Prostate gland (tissue), 2 donors: Measurements from ENCODE around the gene IMPG1. TPM values are rescaled to one million over a fixed set of nuclear protein-coding genes. Genes with fewer than 3 reads are reported as not detected.

Source experiments
- DNase-seq: peaks from one replicate; pipeline ENCODE4 v3.0.0-alpha.2; 2019; ENCODE audit warnings: low spot score
- H3K27ac ChIP-seq, 2 donors: fragments of 200-600 bp; sonication (generic); 2 replicates each; pipeline ENCODE4 v1.5.1; 2017 to 2019
- H3K27me3 ChIP-seq: fragments of 200-600 bp; sonication (generic); replicated peaks from 2 replicates; pipeline ENCODE4 v1.5.1; 2019; ENCODE audit not compliant: insufficient read depth
- H3K36me3 ChIP-seq, 2 donors: fragments of 200-600 bp; sonication (generic); 1 replicate in 1 of 2; 2 replicates in 1 of 2; pipeline versions ENCODE4 v1.5.1 to v1.8.1; 2017 to 2019
- H3K4me1 ChIP-seq: fragments of 200-600 bp; sonication (generic); replicated peaks from 2 replicates; pipeline ENCODE4 v1.5.1; 2019
- H3K4me3 ChIP-seq, 2 donors: fragments of 200-600 bp; sonication (generic); 2 replicates each; pipeline ENCODE4 v1.5.1; 2017 to 2019
- H3K9me3 ChIP-seq: fragments of 200-600 bp; sonication (generic); 2 replicates; pipeline ENCODE4 v1.5.1; 2017
- POLR2A ChIP-seq: fragments of 450-650 bp; IDR thresholded peaks from one replicate; pipeline ENCODE4 v1.6.1; 2016; ENCODE audit warnings: antibody characterized with exemption, mild to moderate bottlenecking
- POLR2AphosphoS5 ChIP-seq: sonication (generic); formaldehyde crosslinking; IDR thresholded peaks from one replicate; pipeline ENCODE4 v1.6.1; 2017; ENCODE audit warnings: antibody characterized with exemption
- WGBS: methylation state at CpG from one replicate; pipeline ENCODE4 v1.1.5; 2018; 5-methylcytosine and 5-hydroxymethylcytosine counted together
- intact Hi-C: fragments of 100-400 bp; cut with DNase I; formaldehyde crosslinking; loops from one replicate; pipeline ENCODE4 v1.14.2; 2022
- total RNA-seq, 2 donors: library from RNA; depleted of rRNA; stranded (reverse); fragments of >200 nt; gene quantifications; one replicate each; pipeline ENCODE4 v1.1.0, GENCODE V29; 2016
- TF ChIP-seq, protein P1 (sequence below), 4 experiments: fragments of 200-600 bp in 2 of 4; fragments of 450-650 bp in 2 of 4; sonication (generic) in 2 of 4; IDR thresholded peaks; 1 replicate in 3 of 4; 2 replicates in 1 of 4; pipeline ENCODE4 v1.5.1; 2016 to 2019; ENCODE audit warnings: antibody characterized with exemption in 4 of 4, mild to moderate bottlenecking in 2 of 4, moderate library complexity in 2 of 4

Gene IMPG1
- total RNA-seq, 2 donors from 2014 or later: not detected

- DNase-seq: no peak
- no peaks in the 10 kb centered on the region for H3K27me3 ChIP-seq
- WGBS: 52% methylated on average over 2 of the region's 2 CpGs
- no peaks in the 10 kb centered on the region for H3K4me1 ChIP-seq
- intact Hi-C loops: no loop called here
- TF ChIP-seq, protein P1, sequence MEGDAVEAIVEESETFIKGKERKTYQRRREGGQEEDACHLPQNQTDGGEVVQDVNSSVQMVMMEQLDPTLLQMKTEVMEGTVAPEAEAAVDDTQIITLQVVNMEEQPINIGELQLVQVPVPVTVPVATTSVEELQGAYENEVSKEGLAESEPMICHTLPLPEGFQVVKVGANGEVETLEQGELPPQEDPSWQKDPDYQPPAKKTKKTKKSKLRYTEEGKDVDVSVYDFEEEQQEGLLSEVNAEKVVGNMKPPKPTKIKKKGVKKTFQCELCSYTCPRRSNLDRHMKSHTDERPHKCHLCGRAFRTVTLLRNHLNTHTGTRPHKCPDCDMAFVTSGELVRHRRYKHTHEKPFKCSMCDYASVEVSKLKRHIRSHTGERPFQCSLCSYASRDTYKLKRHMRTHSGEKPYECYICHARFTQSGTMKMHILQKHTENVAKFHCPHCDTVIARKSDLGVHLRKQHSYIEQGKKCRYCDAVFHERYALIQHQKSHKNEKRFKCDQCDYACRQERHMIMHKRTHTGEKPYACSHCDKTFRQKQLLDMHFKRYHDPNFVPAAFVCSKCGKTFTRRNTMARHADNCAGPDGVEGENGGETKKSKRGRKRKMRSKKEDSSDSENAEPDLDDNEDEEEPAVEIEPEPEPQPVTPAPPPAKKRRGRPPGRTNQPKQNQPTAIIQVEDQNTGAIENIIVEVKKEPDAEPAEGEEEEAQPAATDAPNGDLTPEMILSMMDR (IDR thresholded peaks at IDR 0.05): no peak
- TF ChIP-seq POLR2A: no peak
- no peak for TF ChIP-seq POLR2AphosphoS5
- no peaks in the 10 kb centered on the region for H3K9me3 ChIP-seq
- H3K36me3 ChIP-seq: no peaks in the 10 kb centered on the region
- no peak overlapping the region for H3K4me3 ChIP-seq
- no peak overlapping the region for H3K27ac ChIP-seq
Observed at GRCh38 chr6:75991941-75992340, 80.5 kb downstream of the IMPG1 start.

DNA sequence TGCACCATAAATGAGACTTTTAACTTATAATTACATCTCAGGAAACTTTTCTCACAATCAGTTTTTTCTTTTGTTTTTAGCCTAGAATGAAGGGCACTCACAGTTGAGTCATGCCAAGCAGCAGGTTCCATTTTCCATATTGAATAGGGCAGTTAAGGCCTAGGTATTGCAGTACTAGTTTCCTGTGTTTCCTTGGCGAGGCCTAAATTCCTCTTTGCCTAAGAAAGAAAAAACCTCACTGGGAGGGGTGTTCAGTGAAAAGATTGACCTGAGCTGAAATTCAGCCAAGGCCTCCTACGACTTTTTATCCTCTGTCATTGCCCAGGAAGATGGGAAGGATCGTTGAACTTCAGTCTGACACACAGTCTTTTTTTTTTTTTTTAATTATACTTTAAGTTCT is 85.5 kb downstream of the IMPG1 start:
- no peak for TF ChIP-seq POLR2AphosphoS5
- TF ChIP-seq, protein P1 (IDR thresholded peaks at IDR 0.05): no peak
- no peak for TF ChIP-seq POLR2A
- no peaks in the 10 kb centered on the region for H3K4me1 ChIP-seq
- H3K9me3 ChIP-seq: no peaks in the 10 kb centered on the region
- H3K36me3 ChIP-seq: no peaks in the 10 kb centered on the region
- no peak for DNase-seq
- no peak overlapping the region for H3K4me3 ChIP-seq
- H3K27me3 ChIP-seq: no peaks in the 10 kb centered on the region
- WGBS: 67% methylated on average over 3 of the region's 3 CpGs
- intact Hi-C loops: no loop called here
- no peak overlapping the region for H3K27ac ChIP-seq

GRCh38 chr6:75975904-75976303 is 96.6 kb downstream of the IMPG1 start:
- DNase-seq: no peak
- H3K4me3 ChIP-seq: no peak overlapping the region
- H3K27me3 ChIP-seq: no peaks in the 10 kb centered on the region
- intact Hi-C loops: no loop called here
- H3K4me1 ChIP-seq: no peaks in the 10 kb centered on the region
- WGBS: 96% methylated on average over 4 of the region's 4 CpGs
- H3K27ac ChIP-seq: no peak overlapping the region
- no peaks in the 10 kb centered on the region for H3K9me3 ChIP-seq
- TF ChIP-seq, protein P1 (IDR thresholded peaks at IDR 0.05): no peak
- TF ChIP-seq POLR2AphosphoS5 (no peak), POLR2A (no peak)
- no peaks in the 10 kb centered on the region for H3K36me3 ChIP-seq

DNA sequence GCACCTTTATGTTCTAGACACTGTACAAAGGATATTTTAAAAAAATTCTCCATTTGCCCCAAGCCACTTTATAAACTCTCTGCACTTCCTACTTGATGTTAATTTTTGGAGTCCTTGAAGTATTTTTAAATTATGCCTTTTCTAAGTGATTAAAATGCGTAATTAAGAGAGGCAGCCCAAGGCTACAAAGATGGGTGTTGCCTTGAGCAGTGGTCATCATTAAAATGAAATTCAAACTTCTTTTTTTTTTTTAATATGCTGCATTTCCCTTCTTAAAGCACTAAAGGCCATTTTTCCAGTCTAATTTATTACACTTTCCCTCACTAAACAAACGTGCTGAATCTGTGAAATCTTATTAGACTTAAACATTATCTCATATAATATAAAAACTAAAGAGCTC is 102.4 kb downstream of the IMPG1 start:
- TF ChIP-seq POLR2AphosphoS5: no peak
- intact Hi-C loops: no loop called here
- WGBS: 58% methylated on average over 2 of the region's 2 CpGs
- Histone ChIP-seq H3K36me3 (no peaks in the 10 kb centered on the region), H3K9me3 (no peaks in the 10 kb centered on the region), H3K27me3 (no peaks in the 10 kb centered on the region), H3K4me1 (no peaks in the 10 kb centered on the region), H3K27ac (no peak overlapping the region), H3K4me3 (no peak overlapping the region)
- no peak for DNase-seq

DNA sequence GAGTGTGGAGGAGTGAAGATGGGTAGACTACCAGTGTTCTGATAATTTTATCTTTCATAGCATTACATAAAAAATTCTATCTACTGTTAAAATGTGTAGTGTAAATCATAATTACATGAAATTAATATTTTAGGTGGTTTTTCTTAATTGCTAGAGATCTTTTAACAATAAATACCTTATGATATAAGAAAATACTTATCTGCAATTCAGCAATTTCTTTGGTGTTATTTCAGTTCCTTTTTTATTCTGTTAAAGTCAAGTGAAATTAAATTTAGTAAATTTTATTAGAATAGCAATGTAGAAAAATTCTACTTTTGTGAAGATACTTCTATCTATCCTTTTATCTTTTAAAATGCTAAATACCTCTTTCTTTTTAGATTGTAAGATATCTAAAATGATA is 104.3 kb downstream of the IMPG1 start:
- Histone ChIP-seq H3K4me1 (no peaks in the 10 kb centered on the region), H3K27me3 (no peaks in the 10 kb centered on the region), H3K27ac (no peak overlapping the region), H3K36me3 (no peaks in the 10 kb centered on the region), H3K9me3 (no peaks in the 10 kb centered on the region), H3K4me3 (no peak overlapping the region)
- intact Hi-C loops: no loop called here
- TF ChIP-seq POLR2AphosphoS5 (no peak), POLR2A (no peak)
- TF ChIP-seq, protein P1 (IDR thresholded peaks at IDR 0.05): no peak
- DNase-seq: no peak
